HEK293 (cell line): ENCODE measurements around the gene TAS1R3.

Experiments used
- HIC1 ChIP-seq: fragments of 450-650 bp; formaldehyde crosslinking; IDR thresholded peaks from 2 replicates; pipeline ENCODE4 v1.5.1; 2016; ENCODE audit warnings: missing biosample characterization, missing genetic modification characterization
- IKZF3 ChIP-seq: fragments of 450-650 bp; IDR thresholded peaks from 2 replicates; pipeline ENCODE4 v1.5.0; 2018; ENCODE audit warnings: missing biosample characterization, mild to moderate bottlenecking, missing genetic modification characterization, moderate library complexity
- INSM2 ChIP-seq: fragments of 450-650 bp; formaldehyde crosslinking; IDR thresholded peaks from 2 replicates; pipeline ENCODE4 v1.5.1; 2016; ENCODE audit warnings: missing biosample characterization, missing genetic modification characterization
- KLF7 ChIP-seq: fragments of 450-650 bp; formaldehyde crosslinking; IDR thresholded peaks from 2 replicates; pipeline ENCODE4 v1.5.1; 2016; ENCODE audit warnings: missing biosample characterization, missing genetic modification characterization, borderline replicate concordance
- KLF8 ChIP-seq: fragments of 450-650 bp; formaldehyde crosslinking; IDR thresholded peaks from 2 replicates; pipeline ENCODE4 v1.5.1; 2016; ENCODE audit warnings: missing biosample characterization, missing genetic modification characterization
- MYNN ChIP-seq: fragments of 450-650 bp; formaldehyde crosslinking; IDR thresholded peaks from 2 replicates; pipeline ENCODE4 v1.5.1; 2016; ENCODE audit warnings: missing biosample characterization, missing genetic modification characterization, borderline replicate concordance
- SP7 ChIP-seq: fragments of 450-650 bp; formaldehyde crosslinking; IDR thresholded peaks from 2 replicates; pipeline ENCODE4 v1.5.1; 2016; ENCODE audit warnings: missing biosample characterization, missing genetic modification characterization
- TRIM28 ChIP-seq: IDR thresholded peaks from 2 replicates; pipeline ENCODE4 v1.6.1; 2011; ENCODE audit warnings: low read length, control low read depth, borderline replicate concordance
- ZBTB10 ChIP-seq: fragments of 450-650 bp; formaldehyde crosslinking; IDR thresholded peaks from 2 replicates; pipeline ENCODE4 v1.5.1; 2016; ENCODE audit warnings: missing biosample characterization, missing genetic modification characterization
- ZNF146 ChIP-seq: fragments of 450-650 bp; formaldehyde crosslinking; IDR thresholded peaks from 2 replicates; pipeline ENCODE4 v1.5.1; 2016; ENCODE audit warnings: missing biosample characterization, missing genetic modification characterization
- ZNF169 ChIP-seq: fragments of 450-650 bp; formaldehyde crosslinking; IDR thresholded peaks from 2 replicates; pipeline ENCODE4 v1.5.1; 2016; ENCODE audit warnings: missing biosample characterization, missing genetic modification characterization
- ZNF266 ChIP-seq: fragments of 450-650 bp; formaldehyde crosslinking; IDR thresholded peaks from 2 replicates; pipeline ENCODE4 v1.5.1; 2016; ENCODE audit warnings: missing biosample characterization, missing genetic modification characterization, low read depth
- ZNF560 ChIP-seq: fragments of 450-650 bp; formaldehyde crosslinking; IDR thresholded peaks from 2 replicates; pipeline ENCODE4 v1.5.1; 2017; ENCODE audit warnings: missing biosample characterization, missing genetic modification characterization, borderline replicate concordance
- ZNF621 ChIP-seq: fragments of 450-650 bp; formaldehyde crosslinking; IDR thresholded peaks from 2 replicates; pipeline ENCODE4 v1.5.1; 2017; ENCODE audit warnings: missing biosample characterization, missing genetic modification characterization
- ZNF639 ChIP-seq: fragments of 450-650 bp; formaldehyde crosslinking; IDR thresholded peaks from 2 replicates; pipeline ENCODE4 v1.5.1; 2016; ENCODE audit warnings: missing biosample characterization, missing genetic modification characterization
- ZNF660 ChIP-seq: fragments of 450-650 bp; IDR thresholded peaks from 2 replicates; pipeline ENCODE4 v1.5.1; 2018; ENCODE audit warnings: missing biosample characterization, mild to moderate bottlenecking, missing genetic modification characterization
- TF ChIP-seq, protein P1 (sequence below): fragments of 450-650 bp; formaldehyde crosslinking; IDR thresholded peaks from 2 replicates; pipeline ENCODE4 v1.5.1; 2016; ENCODE audit warnings: missing biosample characterization, missing genetic modification characterization

TAS1R3 gene

GRCh38 chr1:1297802-1298424, 33.2 kb upstream of the TAS1R3 start (continued):
- TF ChIP-seq TRIM28 (no peak), ZNF146 (tag by site-specific recombination) (no peak), ZNF621 (tag by site-specific recombination) (no peak), ZNF560 (tag by site-specific recombination) (no peak), SP7 (tag by site-specific recombination) (no peak), INSM2 (tag by site-specific recombination) (no peak), ZNF660 (tag by site-specific recombination) (no peak), ZNF169 (tag by site-specific recombination) (no peak), ZNF266 (tag by site-specific recombination) (no peak), MYNN (tag by site-specific recombination) (no peak), IKZF3 (tag by site-specific recombination) (no peak), KLF7 (tag by site-specific recombination) (no peak), ZNF639 (tag by site-specific recombination) (no peak), ZBTB10 (tag by site-specific recombination) (no peak), KLF8 (peak; percentile 97), HIC1 (tag by site-specific recombination) (peak; percentile 79)
- TF ChIP-seq, protein P1, sequence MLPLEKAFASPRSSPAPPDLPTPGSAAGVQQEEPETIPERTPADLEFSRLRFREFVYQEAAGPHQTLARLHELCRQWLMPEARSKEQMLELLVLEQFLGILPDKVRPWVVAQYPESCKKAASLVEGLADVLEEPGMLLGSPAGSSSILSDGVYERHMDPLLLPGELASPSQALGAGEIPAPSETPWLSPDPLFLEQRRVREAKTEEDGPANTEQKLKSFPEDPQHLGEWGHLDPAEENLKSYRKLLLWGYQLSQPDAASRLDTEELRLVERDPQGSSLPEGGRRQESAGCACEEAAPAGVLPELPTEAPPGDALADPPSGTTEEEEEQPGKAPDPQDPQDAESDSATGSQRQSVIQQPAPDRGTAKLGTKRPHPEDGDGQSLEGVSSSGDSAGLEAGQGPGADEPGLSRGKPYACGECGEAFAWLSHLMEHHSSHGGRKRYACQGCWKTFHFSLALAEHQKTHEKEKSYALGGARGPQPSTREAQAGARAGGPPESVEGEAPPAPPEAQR (tag by site-specific recombination): no peak
